Immature natural killer cell (primary cell): ENCODE results near the gene SYT3. TPM values are rescaled to one million over a fixed set of nuclear protein-coding genes. Genes with fewer than 3 reads are reported as not detected.

Source experiments
- DNase-seq, 3 donors: peaks; one replicate each; pipeline ENCODE4 v3.0.0; 2022; ENCODE audit warnings: mixed read lengths in 1 of 3
- H3K27ac Mint-ChIP-seq, 6 donors: one replicate each; pipeline ENCODE4 v1.8.0; 2020; ENCODE audit warnings: mixed read lengths in 6 of 6, mild to moderate bottlenecking in 5 of 6, inconsistent platforms in 4 of 6, moderate library complexity in 3 of 6
- H3K27me3 Mint-ChIP-seq, 3 donors: one replicate each; pipeline ENCODE4 v1.8.0; 2020 to 2021; ENCODE audit warnings: low read depth in 3 of 3, mild to moderate bottlenecking in 3 of 3, mixed read lengths in 3 of 3, moderate library complexity in 3 of 3, inconsistent platforms in 1 of 3
- H3K36me3 Mint-ChIP-seq, 3 donors: one replicate each; pipeline ENCODE4 v1.8.0; 2020; ENCODE audit warnings: mixed read lengths in 3 of 3, inconsistent platforms in 2 of 3, mild to moderate bottlenecking in 2 of 3
- H3K4me1 Mint-ChIP-seq, 2 donors: one replicate each; pipeline ENCODE4 v1.8.0; 2020; ENCODE audit warnings: inconsistent platforms in 2 of 2, mild to moderate bottlenecking in 2 of 2, mixed read lengths in 2 of 2, moderate library complexity in 1 of 2
- H3K4me3 Mint-ChIP-seq, 5 donors: one replicate each; pipeline ENCODE4 v1.8.0; 2020; ENCODE audit warnings: mild to moderate bottlenecking in 5 of 5, mixed read lengths in 5 of 5, inconsistent platforms in 3 of 5, moderate library complexity in 3 of 5
- H3K9me3 Mint-ChIP-seq, 6 donors: one replicate each; pipeline ENCODE4 v1.8.0; 2020; ENCODE audit warnings: mild to moderate bottlenecking in 6 of 6, mixed read lengths in 6 of 6, inconsistent platforms in 4 of 6, moderate library complexity in 3 of 6
- polyA plus RNA-seq, 3 donors: library from polyadenylated mRNA; unstranded; fragments of 300-500 nt; fragmentation: Illumina TruSeq; gene quantifications; one replicate each; pipeline ENCODE4 v1.2.3, GENCODE V29; 2021

Gene SYT3
- polyA plus RNA-seq, 3 donors from 2014 or later = 0.22 TPM; not detected in 2

DNA sequence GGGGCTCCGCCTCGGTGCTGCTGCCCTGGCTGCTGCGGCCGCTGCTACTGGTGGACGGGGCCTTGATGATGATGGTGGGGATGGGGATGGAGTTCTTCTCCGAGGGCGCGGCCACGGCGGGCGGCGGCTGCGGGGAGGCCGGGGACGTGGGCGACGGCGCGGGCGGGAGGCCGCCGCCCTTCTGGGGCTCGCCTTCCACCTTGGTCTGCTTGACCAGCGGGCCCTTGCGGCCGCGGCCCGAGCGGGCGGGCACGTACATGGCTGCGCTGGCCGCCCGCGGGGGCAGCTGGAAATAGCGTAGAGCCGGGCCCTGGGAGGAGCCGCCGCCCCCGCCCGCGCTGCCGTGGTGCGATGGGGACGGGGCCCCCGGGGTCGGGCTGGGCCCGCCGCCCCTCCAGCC, 28.7 kb upstream of the SYT3 start:
- no peaks in the 10 kb centered on the region for H3K9me3 Mint-ChIP-seq
- peaks cover 9 to 17% (median 10%) of the 10 kb centered on the region in 3 donors for H3K27me3 Mint-ChIP-seq
- H3K4me3 Mint-ChIP-seq = no peak overlapping the region
- H3K36me3 Mint-ChIP-seq = no peaks in the 10 kb centered on the region
- H3K4me1 Mint-ChIP-seq = no peaks in the 10 kb centered on the region
- no peak for DNase-seq
- no peak overlapping the region for H3K27ac Mint-ChIP-seq

DNA sequence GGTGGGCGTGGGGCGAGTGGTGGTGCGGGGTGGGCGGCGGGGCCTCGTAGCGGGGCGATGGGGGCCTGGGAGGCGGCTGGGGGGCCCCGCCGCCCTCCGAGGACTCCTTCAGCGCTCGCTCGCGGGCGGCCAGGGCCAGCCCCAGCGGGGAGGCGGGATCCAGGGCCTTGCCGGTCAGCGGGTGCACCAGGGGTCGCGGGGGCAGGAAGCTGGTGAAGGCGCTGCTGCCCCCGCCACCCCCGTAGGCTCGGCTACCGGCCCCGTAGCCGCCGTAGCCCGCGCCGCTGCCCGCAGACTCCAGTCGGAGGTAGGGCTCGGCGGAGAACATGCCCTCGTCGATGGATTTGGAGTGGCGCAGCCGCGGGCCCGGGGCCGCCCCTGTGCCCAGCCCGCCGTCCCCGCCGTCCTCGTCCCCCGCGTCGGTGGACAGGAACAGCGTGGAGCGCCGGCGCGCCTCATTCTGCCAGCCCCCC, 28.1 kb upstream of the SYT3 start:
- no peak for DNase-seq
- H3K27me3 Mint-ChIP-seq = peaks cover 9 to 13% (median 13%) of the 10 kb centered on the region in 3 donors
- H3K4me1 Mint-ChIP-seq = no peaks in the 10 kb centered on the region
- H3K36me3 Mint-ChIP-seq = no peaks in the 10 kb centered on the region
- no peaks in the 10 kb centered on the region for H3K9me3 Mint-ChIP-seq
- no peak overlapping the region for H3K4me3 Mint-ChIP-seq
- H3K27ac Mint-ChIP-seq = no peak overlapping the region

- H3K9me3 Mint-ChIP-seq = no peaks in the 10 kb centered on the region
- no peak for DNase-seq
- H3K27me3 Mint-ChIP-seq = peaks cover 9 to 13% (median 13%) of the 10 kb centered on the region in 3 donors
- no peaks in the 10 kb centered on the region for H3K36me3 Mint-ChIP-seq
- no peak overlapping the region for H3K27ac Mint-ChIP-seq
- H3K4me1 Mint-ChIP-seq = peaks cover 0 to 2% of the 10 kb centered on the region in 2 donors
- H3K4me3 Mint-ChIP-seq = no peak overlapping the region
Observed at GRCh38 chr19:50667177-50667758, 27.6 kb upstream of the SYT3 start.

GRCh38 chr19:50666346-50667176, 26.9 kb upstream of the SYT3 start:
- Mint-ChIP-seq H3K27ac (no peak overlapping the region), H3K4me3 (no peak overlapping the region)

GRCh38 chr19:50664204-50664603, 24.5 kb upstream of the SYT3 start:
- H3K27ac Mint-ChIP-seq = no peak overlapping the region
- H3K27me3 Mint-ChIP-seq = peaks cover 4 to 7% (median 6%) of the 10 kb centered on the region in 3 donors
- no peak for DNase-seq
- H3K4me1 Mint-ChIP-seq = peaks cover 3 to 4% of the 10 kb centered on the region in 2 donors
- H3K36me3 Mint-ChIP-seq = peaks cover 0 to 3% (median 0%) of the 10 kb centered on the region in 3 donors
- peaks cover 0 to 2% (median 0%) of the 10 kb centered on the region in 6 donors for H3K9me3 Mint-ChIP-seq
- no peak overlapping the region for H3K4me3 Mint-ChIP-seq

More at GRCh38 chr19:50666346-50667176, 26.9 kb upstream of the SYT3 start:
- H3K4me1 Mint-ChIP-seq = peaks cover 0 to 2% of the 10 kb centered on the region in 2 donors
- peaks cover 9 to 13% (median 13%) of the 10 kb centered on the region in 3 donors for H3K27me3 Mint-ChIP-seq
- no peaks in the 10 kb centered on the region for H3K36me3 Mint-ChIP-seq
- no peaks in the 10 kb centered on the region for H3K9me3 Mint-ChIP-seq
- no peak for DNase-seq

DNA sequence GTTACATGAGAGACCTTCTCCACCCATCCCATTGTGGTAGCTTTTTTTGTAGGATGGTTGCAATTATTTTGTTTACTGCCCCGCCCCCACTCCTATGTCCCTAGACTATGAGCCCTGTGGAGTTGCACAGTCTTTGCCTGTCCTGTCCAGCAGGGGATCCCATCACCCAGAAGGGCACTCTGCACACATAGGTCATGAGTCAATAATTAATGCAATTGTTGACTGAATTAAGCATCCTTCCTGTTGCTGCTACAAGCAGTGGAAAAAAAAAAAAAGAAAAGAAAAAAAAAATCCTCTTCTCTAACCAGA, 23.8 kb upstream of the SYT3 start:
- H3K36me3 Mint-ChIP-seq = peaks cover 0 to 3% (median 0%) of the 10 kb centered on the region in 3 donors
- peaks cover 0 to 4% (median under 1%) of the 10 kb centered on the region in 6 donors for H3K9me3 Mint-ChIP-seq
- no peak overlapping the region for H3K4me3 Mint-ChIP-seq
- no peak for DNase-seq
- no peak overlapping the region for H3K27ac Mint-ChIP-seq
- peaks cover 6% of the 10 kb centered on the region in 3 donors for H3K27me3 Mint-ChIP-seq
- peaks cover 7 to 8% of the 10 kb centered on the region in 2 donors for H3K4me1 Mint-ChIP-seq

- Mint-ChIP-seq H3K27me3 (peaks cover 6 to 11% (median 6%) of the 10 kb centered on the region in 3 donors), H3K36me3 (peaks cover 0 to 4% (median 3%) of the 10 kb centered on the region in 3 donors), H3K4me1 (peaks cover 13 to 14% of the 10 kb centered on the region in 2 donors), H3K27ac (no peak overlapping the region), H3K9me3 (peaks cover 0 to 9% (median 5%) of the 10 kb centered on the region in 6 donors), H3K4me3 (no peak overlapping the region)
- DNase-seq = no peak
Observed at GRCh38 chr19:50662651-50663481, 23.2 kb upstream of the SYT3 start.

GRCh38 chr19:50661766-50662650, 22.3 kb upstream of the SYT3 start:
- Mint-ChIP-seq H3K4me3 (no peak overlapping the region), H3K9me3 (peaks cover 3 to 15% (median 8%) of the 10 kb centered on the region in 6 donors), H3K27ac (no peak overlapping the region), H3K4me1 (peaks cover 20% of the 10 kb centered on the region in 2 donors), H3K36me3 (peaks cover 0 to 4% (median 3%) of the 10 kb centered on the region in 3 donors), H3K27me3 (peaks cover 6 to 19% (median 6%) of the 10 kb centered on the region in 3 donors)
- no peak for DNase-seq

- peaks cover 0 to 4% (median 3%) of the 10 kb centered on the region in 3 donors for H3K36me3 Mint-ChIP-seq
- H3K4me1 Mint-ChIP-seq = peaks cover 20% of the 10 kb centered on the region in 2 donors
- DNase-seq = no peak
- peak overlapping the region in 3 of 5 donors; percentile 6 to 50 (median 12) for H3K4me3 Mint-ChIP-seq
- H3K27me3 Mint-ChIP-seq = peaks cover 6 to 20% (median 6%) of the 10 kb centered on the region in 3 donors
- H3K27ac Mint-ChIP-seq = no peak overlapping the region
- peaks cover 4 to 15% (median 9%) of the 10 kb centered on the region in 6 donors for H3K9me3 Mint-ChIP-seq
Observed at GRCh38 chr19:50661023-50661422, 21.3 kb upstream of the SYT3 start.

DNA sequence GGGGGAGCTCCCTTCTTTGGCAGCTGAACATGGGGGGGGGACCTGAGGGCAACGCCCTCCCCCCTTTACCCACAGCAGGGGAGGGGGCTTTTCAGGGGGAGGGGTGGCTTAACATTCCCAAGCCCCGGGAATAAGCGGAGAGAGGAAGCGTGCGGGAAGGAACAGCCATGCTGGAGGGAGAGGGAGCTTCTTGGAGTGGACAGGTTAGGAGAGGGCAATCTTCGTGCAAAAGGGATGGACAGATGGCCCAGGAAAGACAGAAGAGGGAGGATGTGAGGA, 20.3 kb upstream of the SYT3 start:
- peaks cover 20% of the 10 kb centered on the region in 2 donors for H3K4me1 Mint-ChIP-seq
- H3K4me3 Mint-ChIP-seq = peak overlapping the region in 2 of 5 donors; percentile 37 to 75
- H3K36me3 Mint-ChIP-seq = peaks cover 0 to 4% (median 3%) of the 10 kb centered on the region in 3 donors
- peak overlapping the region in 1 of 6 donors; percentile 82 for H3K27ac Mint-ChIP-seq
- peaks cover 6 to 18% (median 9%) of the 10 kb centered on the region in 6 donors for H3K9me3 Mint-ChIP-seq
- H3K27me3 Mint-ChIP-seq = peaks cover 6 to 24% (median 9%) of the 10 kb centered on the region in 3 donors
- DNase-seq = no peak

DNA sequence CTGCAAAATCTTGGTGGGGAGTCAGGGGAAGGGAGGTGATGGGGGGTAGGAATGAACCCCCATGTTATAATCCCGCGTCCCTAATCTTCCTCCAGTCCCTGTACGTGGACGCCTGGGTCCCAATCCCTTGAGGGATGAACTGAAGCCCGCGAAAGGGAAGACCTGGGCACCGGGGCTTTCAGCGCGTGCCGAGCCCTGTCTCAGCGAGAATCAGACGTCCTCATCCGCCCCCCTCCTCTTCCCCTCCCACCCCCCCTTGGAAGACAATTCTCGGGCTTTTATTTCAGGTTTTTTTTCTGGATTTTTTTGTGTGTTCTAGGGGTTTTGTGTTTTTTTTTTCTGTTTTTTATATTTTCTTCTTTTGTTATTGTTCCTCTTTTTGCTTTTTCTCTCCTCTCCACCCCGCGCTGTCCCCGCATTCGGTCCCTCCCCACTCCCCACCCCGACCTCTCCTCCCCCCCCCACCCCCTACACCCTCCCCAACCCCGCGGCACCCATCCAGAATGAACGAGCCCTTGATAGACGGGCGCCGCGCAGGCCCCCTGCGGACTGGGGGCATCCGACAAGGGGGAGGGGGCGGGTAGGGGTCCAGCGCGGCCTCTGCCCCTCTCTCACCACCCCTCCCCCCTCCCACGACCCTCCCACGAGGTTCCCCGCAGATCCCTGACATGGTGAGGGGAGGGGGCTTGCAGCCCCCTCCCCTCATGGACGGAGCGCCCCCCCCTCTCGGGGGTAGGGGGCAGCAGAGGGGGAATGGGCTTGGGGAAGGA, 19.8 kb upstream of the SYT3 start:
- Mint-ChIP-seq H3K4me3 (peak overlapping the region; percentile 18 to 60 (median 42)), H3K27me3 (peaks cover 7 to 27% (median 12%) of the 10 kb centered on the region in 3 donors), H3K27ac (no peak overlapping the region), H3K36me3 (peaks cover 0 to 4% (median 3%) of the 10 kb centered on the region in 3 donors), H3K4me1 (peaks cover 20% of the 10 kb centered on the region in 2 donors), H3K9me3 (peaks cover 8 to 22% (median 11%) of the 10 kb centered on the region in 6 donors)
- DNase-seq = no peak
